ENCODE data around the gene DRGX.

Gene DRGX

GRCh38 chr10:49333192-49333591, 62.7 kb downstream of the DRGX start:
- no peak for DNase-seq

- DNase-seq = no peak
These were observed 63.1 kb downstream of the DRGX start for GRCh38 chr10:49332768-49333167.

GRCh38 chr10:49332333-49332732, 63.6 kb downstream of the DRGX start:
- DNase-seq = no peak

GRCh38 chr10:49331431-49331830, 64.5 kb downstream of the DRGX start:
- DNase-seq = no peak

GRCh38 chr10:49330127-49330665, 65.7 kb downstream of the DRGX start:
- DNase-seq = no peak

- no peak for DNase-seq
These were observed 66.8 kb downstream of the DRGX start for GRCh38 chr10:49329146-49329505.

GRCh38 chr10:49328401-49329145, 67.3 kb downstream of the DRGX start:
- DNase-seq = no peak

- no peak for DNase-seq
These were observed 68.7 kb downstream of the DRGX start for GRCh38 chr10:49327036-49327813.

- DNase-seq = no peak
These were observed 69.7 kb downstream of the DRGX start for GRCh38 chr10:49325916-49326783.

- DNase-seq = no peak
These were observed 70.6 kb downstream of the DRGX start for GRCh38 chr10:49325131-49325915.

- DNase-seq = no peak
These were observed 71.2 kb downstream of the DRGX start for GRCh38 chr10:49324711-49325110.

GRCh38 chr10:49323896-49324270, 72.0 kb downstream of the DRGX start:
- no peak for DNase-seq

- no peak for DNase-seq
These were observed 72.6 kb downstream of the DRGX start for GRCh38 chr10:49323171-49323895.

GRCh38 chr10:49322371-49323170, 73.3 kb downstream of the DRGX start:
- no peak for DNase-seq

- DNase-seq = no peak
These were observed 74.9 kb downstream of the DRGX start for GRCh38 chr10:49321021-49321420.

GRCh38 chr10:49320191-49320590, 75.7 kb downstream of the DRGX start:
- no peak for DNase-seq

GRCh38 chr10:49319206-49319605, 76.7 kb downstream of the DRGX start:
- DNase-seq = no peak

GRCh38 chr10:49318755-49319154, 77.1 kb downstream of the DRGX start:
- DNase-seq = no peak

GRCh38 chr10:49318028-49318427, 77.9 kb downstream of the DRGX start:
- DNase-seq = no peak

- DNase-seq = no peak
These were observed 81.1 kb downstream of the DRGX start for GRCh38 chr10:49314806-49315205.

All from activated CD4-positive, alpha-beta T cell treated with anti-CD3 and anti-CD28 coated beads for 4 hours (primary cell).